Vagina (tissue), 2 donors: ENCODE results near the gene HPS5. TPM values are rescaled to one million over a fixed set of nuclear protein-coding genes. Genes with fewer than 3 reads are reported as not detected.
A peak's percentile ranks its signal among the peaks of the same experiment; 100 is the strongest.
"Not testable (repeated sequence)": the region's sequence is repeated elsewhere in the genome, so short reads cannot be mapped to it uniquely, and the experiment has no call there.

Experiments
- DNase-seq, 2 donors: peaks; one replicate each; pipeline ENCODE4 v3.0.0-alpha.2; 2017; ENCODE audit errors: extremely low spot score in 2 of 2
- H3K27ac ChIP-seq: fragments of 200-600 bp; sonication (generic); one replicate; pipeline ENCODE4 v1.5.1; 2019
- H3K27me3 ChIP-seq: fragments of 200-600 bp; sonication (generic); one replicate; pipeline ENCODE4 v1.5.1; 2019
- H3K36me3 ChIP-seq, 2 donors: fragments of 200-600 bp; sonication (generic); one replicate each; pipeline ENCODE4 v1.5.1; 2017 to 2019
- H3K4me1 ChIP-seq: fragments of 200-600 bp; sonication (generic); one replicate; pipeline ENCODE4 v1.5.1; 2019
- H3K4me3 ChIP-seq, 2 donors: fragments of 200-600 bp; sonication (generic); 1 replicate in 1 of 2; 2 replicates in 1 of 2; pipeline ENCODE4 v1.5.1; 2016 to 2019
- H3K9me3 ChIP-seq: fragments of 200-600 bp; sonication (generic); one replicate; pipeline ENCODE4 v1.5.1; 2019
- POLR2A ChIP-seq, 2 donors: fragments of 450-650 bp; IDR thresholded peaks; one replicate each; pipeline ENCODE4 v1.6.1; 2017; ENCODE audit warnings: antibody characterized with exemption in 2 of 2, mild to moderate bottlenecking in 2 of 2, moderate library complexity in 2 of 2
- POLR2AphosphoS5 ChIP-seq, 2 donors: sonication (generic); formaldehyde crosslinking; IDR thresholded peaks; one replicate each; pipeline ENCODE4 v1.9.0; 2017; ENCODE audit warnings: antibody characterized with exemption in 2 of 2, mild to moderate bottlenecking in 2 of 2, low read depth in 1 of 2; ENCODE audit not compliant: insufficient read depth in 1 of 2
- intact Hi-C: fragments of 100-400 bp; cut with DNase I; formaldehyde crosslinking; loops from one replicate; pipeline ENCODE4 v1.15.1; 2023
- total RNA-seq: library from RNA; depleted of rRNA; stranded (reverse); fragments of >200 nt; gene quantifications from one replicate; pipeline ENCODE4 v1.2.3, GENCODE V29; 2016
- TF ChIP-seq, protein P1 (sequence below), 3 experiments: fragments of 450-650 bp in 2 of 3; fragments of 200-600 bp in 1 of 3; sonication (generic) in 1 of 3; IDR thresholded peaks; one replicate each; pipeline ENCODE4 v1.5.1; 2017 to 2019; ENCODE audit warnings: antibody characterized with exemption in 3 of 3, mild to moderate bottlenecking in 2 of 3, moderate library complexity in 2 of 3

The HPS5 gene
- total RNA-seq, 1 donor from 2014 or later = 17.4 TPM

DNA sequence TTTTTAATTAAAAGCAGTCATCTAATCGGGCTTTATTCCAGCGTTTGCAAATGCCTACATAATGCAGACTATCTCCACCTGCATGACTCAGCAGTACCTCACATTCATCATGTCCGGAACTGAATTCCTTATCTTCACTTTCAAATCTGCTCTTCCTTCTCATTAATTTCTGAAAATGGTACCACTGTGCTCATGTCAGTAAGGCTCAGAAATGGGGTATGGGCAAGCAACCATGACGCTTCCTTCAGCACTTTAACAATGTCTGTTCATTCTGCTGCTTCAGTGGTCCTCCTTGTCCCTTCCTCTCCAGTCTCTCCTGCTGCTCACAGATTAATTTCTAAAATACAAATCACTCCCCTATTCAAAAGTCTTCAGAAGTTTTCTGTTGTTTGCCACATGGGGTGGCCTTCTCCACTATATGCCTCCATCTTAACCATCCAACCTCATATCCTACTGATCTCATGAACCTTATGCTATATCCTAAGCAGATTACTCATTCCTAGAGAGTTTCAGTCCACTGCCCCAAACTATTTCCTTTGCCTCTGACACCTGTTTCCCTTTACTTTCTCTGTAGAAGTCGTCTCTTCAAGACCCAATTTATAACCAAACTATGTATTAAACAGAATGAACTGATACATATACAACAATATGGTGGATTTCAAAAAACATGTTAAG is 7.4 kb upstream of the HPS5 start:
- no peak overlapping the region for H3K4me3 ChIP-seq
- no peaks in the 10 kb centered on the region for H3K9me3 ChIP-seq
- DNase-seq = no peak
- peaks cover 22% of the 10 kb centered on the region for H3K4me1 ChIP-seq
- TF ChIP-seq POLR2AphosphoS5 (IDR thresholded peaks at IDR 0.05; ENCODE audit: insufficient read depth in 1 of 2, low read depth in 1 of 2) (peak in 1 of 2 donors; percentile 26), POLR2A (IDR thresholded peaks at IDR 0.05) (no peak)
- H3K27me3 ChIP-seq = no peaks in the 10 kb centered on the region
- H3K36me3 ChIP-seq = peaks cover 0 to 21% of the 10 kb centered on the region in 2 donors
- H3K27ac ChIP-seq = no peak overlapping the region
- intact Hi-C loops = no loop called here

GRCh38 chr11:18324381-18324780 is 2.4 kb upstream of the HPS5 start:
- DNase-seq = no peak
- Histone ChIP-seq H3K9me3 (no peaks in the 10 kb centered on the region), H3K27me3 (no peaks in the 10 kb centered on the region), H3K27ac (no peak overlapping the region), H3K4me3 (no peak overlapping the region), H3K36me3 (no peaks in the 10 kb centered on the region), H3K4me1 (peaks cover 60% of the 10 kb centered on the region)
- TF ChIP-seq POLR2A (IDR thresholded peaks at IDR 0.05) = no peak
- no peak for TF ChIP-seq POLR2AphosphoS5 (IDR thresholded peaks at IDR 0.05; ENCODE audit: insufficient read depth in 1 of 2, low read depth in 1 of 2)
- TF ChIP-seq, protein P1, sequence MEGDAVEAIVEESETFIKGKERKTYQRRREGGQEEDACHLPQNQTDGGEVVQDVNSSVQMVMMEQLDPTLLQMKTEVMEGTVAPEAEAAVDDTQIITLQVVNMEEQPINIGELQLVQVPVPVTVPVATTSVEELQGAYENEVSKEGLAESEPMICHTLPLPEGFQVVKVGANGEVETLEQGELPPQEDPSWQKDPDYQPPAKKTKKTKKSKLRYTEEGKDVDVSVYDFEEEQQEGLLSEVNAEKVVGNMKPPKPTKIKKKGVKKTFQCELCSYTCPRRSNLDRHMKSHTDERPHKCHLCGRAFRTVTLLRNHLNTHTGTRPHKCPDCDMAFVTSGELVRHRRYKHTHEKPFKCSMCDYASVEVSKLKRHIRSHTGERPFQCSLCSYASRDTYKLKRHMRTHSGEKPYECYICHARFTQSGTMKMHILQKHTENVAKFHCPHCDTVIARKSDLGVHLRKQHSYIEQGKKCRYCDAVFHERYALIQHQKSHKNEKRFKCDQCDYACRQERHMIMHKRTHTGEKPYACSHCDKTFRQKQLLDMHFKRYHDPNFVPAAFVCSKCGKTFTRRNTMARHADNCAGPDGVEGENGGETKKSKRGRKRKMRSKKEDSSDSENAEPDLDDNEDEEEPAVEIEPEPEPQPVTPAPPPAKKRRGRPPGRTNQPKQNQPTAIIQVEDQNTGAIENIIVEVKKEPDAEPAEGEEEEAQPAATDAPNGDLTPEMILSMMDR (IDR thresholded peaks at IDR 0.05) = no peak
- intact Hi-C loops = no loop called here

GRCh38 chr11:18323881-18324280 is 1.9 kb upstream of the HPS5 start:
- peaks cover 60% of the 10 kb centered on the region for H3K4me1 ChIP-seq
- H3K9me3 ChIP-seq, H3K27ac ChIP-seq, DNase-seq, H3K27me3 ChIP-seq, H3K36me3 ChIP-seq: not testable (repeated sequence)
- H3K4me3 ChIP-seq = peak overlapping the region; percentile 66 to 94
- intact Hi-C loops = loop anchor here (2.0 kb wide), 1 partner anchor 71 kb away; the partner anchor contains the start of gene LDHA

- Histone ChIP-seq H3K9me3 (no peaks in the 10 kb centered on the region), H3K27ac (peak overlapping the region; percentile 97), H3K27me3 (no peaks in the 10 kb centered on the region), H3K4me1 (peaks cover 54% of the 10 kb centered on the region), H3K36me3 (no peaks in the 10 kb centered on the region), H3K4me3 (peak overlapping the region; percentile 66 to 94)
- TF ChIP-seq POLR2A (IDR thresholded peaks at IDR 0.05) = no peak
- no peak for TF ChIP-seq POLR2AphosphoS5 (IDR thresholded peaks at IDR 0.05; ENCODE audit: insufficient read depth in 1 of 2, low read depth in 1 of 2)
- TF ChIP-seq, protein P1 (IDR thresholded peaks at IDR 0.05) = no peak
- intact Hi-C loops = loop anchor here (2.0 kb wide), 1 partner anchor 72 kb away; the partner anchor contains the start of gene LDHA
- no peak for DNase-seq
Measured at GRCh38 chr11:18322818-18323570, 1.1 kb upstream of the HPS5 start.

- no peaks in the 10 kb centered on the region for H3K27me3 ChIP-seq
- no peaks in the 10 kb centered on the region for H3K36me3 ChIP-seq
- intact Hi-C loops = no loop called here
- peak overlapping the region; percentile 66 to 94 for H3K4me3 ChIP-seq
- no peaks in the 10 kb centered on the region for H3K9me3 ChIP-seq
- TF ChIP-seq POLR2A (IDR thresholded peaks at IDR 0.05) = no peak
- no peak for TF ChIP-seq POLR2AphosphoS5 (IDR thresholded peaks at IDR 0.05; ENCODE audit: insufficient read depth in 1 of 2, low read depth in 1 of 2)
- TF ChIP-seq, protein P1 (IDR thresholded peaks at IDR 0.05) = no peak
- H3K4me1 ChIP-seq = peaks cover 54% of the 10 kb centered on the region
- H3K27ac ChIP-seq = peak overlapping the region; percentile 97
- DNase-seq = no peak
Measured at GRCh38 chr11:18321578-18321968, 367 bp downstream of the HPS5 start.

GRCh38 chr11:18320617-18321016 is 1.3 kb downstream of the HPS5 start:
- no peak for TF ChIP-seq POLR2A (IDR thresholded peaks at IDR 0.05)
- DNase-seq = no peak
- H3K9me3 ChIP-seq = no peaks in the 10 kb centered on the region
- intact Hi-C loops = no loop called here
- H3K27me3 ChIP-seq = no peaks in the 10 kb centered on the region
- peaks cover 51% of the 10 kb centered on the region for H3K4me1 ChIP-seq
- H3K4me3 ChIP-seq = peak overlapping the region in 1 of 2 donors; percentile 94
- no peaks in the 10 kb centered on the region for H3K36me3 ChIP-seq
- H3K27ac ChIP-seq = no peak overlapping the region
